Measurements from ENCODE around the gene KDM5A.
"Not testable (repeated sequence)": the region's sequence is repeated elsewhere in the genome, so short reads cannot be mapped to it uniquely, and the experiment has no call there.

Gene KDM5A

DNA sequence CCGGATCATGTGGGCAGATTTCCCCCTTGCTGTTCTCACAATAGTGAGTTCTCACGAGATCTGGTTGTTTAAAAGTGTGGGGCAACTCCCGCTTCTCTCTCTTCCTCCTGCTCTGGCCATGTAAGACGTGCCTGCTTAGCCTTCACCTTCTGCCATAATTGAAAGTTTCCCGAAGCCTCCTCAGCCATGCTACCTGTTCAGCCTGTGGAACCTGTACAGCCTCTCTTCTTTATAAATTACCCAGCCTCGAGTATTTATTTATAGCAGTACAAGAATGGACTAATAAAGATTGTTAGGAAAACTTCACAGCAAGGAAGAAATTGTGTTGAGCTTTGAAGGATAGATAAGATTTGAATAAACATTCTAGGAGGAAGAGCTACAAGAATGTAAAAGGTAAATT is 52.1 kb downstream of the KDM5A start:
- no peak overlapping the region for H3K27ac ChIP-seq
- H3K4me3 ChIP-seq, result no peak overlapping the region

DNA sequence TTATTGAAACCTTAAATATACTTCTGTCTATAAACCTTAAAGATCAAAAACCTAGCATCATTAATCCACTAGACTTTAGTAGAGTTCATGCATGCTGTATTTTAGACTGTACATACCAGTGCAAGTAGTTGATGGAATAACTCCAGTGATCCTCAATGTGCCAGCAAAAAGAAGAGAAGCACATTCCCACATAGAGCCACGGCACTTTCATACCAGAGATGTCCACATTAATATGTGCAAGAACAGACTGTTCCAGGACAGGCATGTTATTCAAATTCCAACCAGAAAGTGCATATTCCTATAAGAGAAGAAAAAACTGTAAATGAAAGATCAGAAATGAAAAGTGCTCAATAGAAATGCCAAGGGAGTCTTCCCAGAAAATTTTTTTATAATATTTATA is 55.0 kb downstream of the KDM5A start:
- Histone ChIP-seq H3K27ac (no peak overlapping the region), H3K4me3 (no peak overlapping the region)

DNA sequence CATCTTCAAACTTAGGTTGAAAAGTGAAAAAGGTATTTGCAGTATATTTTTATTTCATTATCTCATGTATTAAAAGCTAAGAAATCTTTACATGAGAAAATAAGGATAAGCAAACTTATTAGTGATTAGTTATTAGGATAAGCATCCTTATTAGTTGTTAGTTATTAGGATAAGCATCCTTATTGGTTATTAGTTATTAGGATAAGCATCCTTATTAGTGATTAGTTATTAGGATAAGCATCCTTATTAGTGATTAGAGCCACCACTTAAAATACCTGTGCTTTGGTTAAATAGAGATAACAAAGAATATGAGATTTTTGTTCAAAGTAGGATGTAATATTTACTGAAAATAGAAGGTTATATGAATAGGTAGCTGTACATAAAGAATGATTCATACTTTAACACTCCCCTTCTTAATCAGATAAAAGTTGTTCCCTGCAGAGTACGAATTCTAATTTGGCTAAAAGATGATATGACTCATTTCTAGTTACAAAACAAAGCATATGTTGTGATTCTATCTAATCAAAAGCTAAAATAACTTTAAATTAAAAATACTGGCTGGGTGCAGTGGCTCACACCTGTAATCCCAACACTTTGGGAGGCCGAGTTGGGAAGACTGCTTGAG is 56.4 kb downstream of the KDM5A start:
- H3K4me3 ChIP-seq, result no peak overlapping the region
- H3K27ac ChIP-seq, result no peak overlapping the region

DNA sequence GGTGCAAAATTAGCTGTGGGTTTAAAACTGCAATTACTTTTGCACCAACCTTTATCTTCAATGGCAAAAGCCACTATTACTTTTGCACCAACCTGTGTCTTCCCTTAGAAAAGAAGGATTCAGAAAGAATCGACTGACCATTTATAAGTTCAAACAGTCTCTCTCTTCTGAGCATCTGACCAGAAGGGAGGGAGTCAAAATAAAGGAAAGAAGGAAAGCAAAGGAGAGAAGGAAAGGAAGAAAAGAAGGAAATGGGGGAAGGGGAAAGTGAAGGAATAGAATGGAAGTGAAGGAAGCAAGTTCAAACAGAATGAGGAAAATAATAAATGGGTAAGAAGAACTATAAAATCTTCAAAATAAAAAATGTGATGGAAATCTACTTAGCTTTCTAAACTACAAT is 57.8 kb downstream of the KDM5A start:
- Histone ChIP-seq H3K4me3 (no peak overlapping the region), H3K27ac (peak overlapping the region in 1 of 21 experiments; percentile 17)

DNA sequence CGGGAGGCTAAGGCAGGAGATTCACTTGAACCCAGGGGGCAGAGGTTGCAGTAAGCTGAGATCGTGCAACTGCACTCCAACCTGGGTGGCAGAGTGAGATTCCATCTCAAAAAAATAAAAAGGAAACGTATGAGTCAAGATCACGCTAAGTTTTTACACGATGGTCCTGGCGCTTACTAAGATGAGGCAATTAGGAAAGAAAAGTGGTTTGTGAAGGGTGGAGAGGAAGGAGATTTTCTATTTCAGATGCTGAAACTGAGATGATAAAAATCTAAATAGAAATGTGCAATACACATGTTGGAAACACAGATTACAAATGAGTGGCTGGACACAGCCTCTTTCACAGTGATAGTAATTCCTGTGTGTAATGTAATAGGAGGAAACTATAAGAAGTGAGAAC is 63.2 kb downstream of the KDM5A start:
- peak overlapping the region in 1 of 21 experiments; percentile 48 for H3K27ac ChIP-seq
- H3K4me3 ChIP-seq, result no peak overlapping the region

DNA sequence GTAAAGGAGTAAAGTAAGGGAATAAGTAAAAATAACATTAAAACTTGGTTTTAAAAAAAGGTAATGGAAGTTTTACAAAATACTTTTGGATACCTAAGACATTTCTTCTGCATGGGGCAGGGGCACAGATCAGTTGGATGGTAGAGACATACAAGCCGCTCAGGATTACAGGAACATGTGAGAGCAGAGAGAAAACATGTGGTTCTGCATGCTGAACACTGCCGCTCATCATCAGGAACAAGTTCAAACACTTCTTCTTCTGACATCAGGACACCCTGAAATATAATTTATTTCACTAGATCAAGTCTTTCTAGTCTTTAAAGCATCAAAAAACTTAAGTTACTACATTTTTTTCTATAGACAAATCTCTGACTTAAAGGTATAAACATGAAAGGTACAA is 65.6 kb downstream of the KDM5A start:
- Histone ChIP-seq H3K27ac (peak overlapping the region in 1 of 21 experiments; percentile 24), H3K4me3 (no peak overlapping the region)

DNA sequence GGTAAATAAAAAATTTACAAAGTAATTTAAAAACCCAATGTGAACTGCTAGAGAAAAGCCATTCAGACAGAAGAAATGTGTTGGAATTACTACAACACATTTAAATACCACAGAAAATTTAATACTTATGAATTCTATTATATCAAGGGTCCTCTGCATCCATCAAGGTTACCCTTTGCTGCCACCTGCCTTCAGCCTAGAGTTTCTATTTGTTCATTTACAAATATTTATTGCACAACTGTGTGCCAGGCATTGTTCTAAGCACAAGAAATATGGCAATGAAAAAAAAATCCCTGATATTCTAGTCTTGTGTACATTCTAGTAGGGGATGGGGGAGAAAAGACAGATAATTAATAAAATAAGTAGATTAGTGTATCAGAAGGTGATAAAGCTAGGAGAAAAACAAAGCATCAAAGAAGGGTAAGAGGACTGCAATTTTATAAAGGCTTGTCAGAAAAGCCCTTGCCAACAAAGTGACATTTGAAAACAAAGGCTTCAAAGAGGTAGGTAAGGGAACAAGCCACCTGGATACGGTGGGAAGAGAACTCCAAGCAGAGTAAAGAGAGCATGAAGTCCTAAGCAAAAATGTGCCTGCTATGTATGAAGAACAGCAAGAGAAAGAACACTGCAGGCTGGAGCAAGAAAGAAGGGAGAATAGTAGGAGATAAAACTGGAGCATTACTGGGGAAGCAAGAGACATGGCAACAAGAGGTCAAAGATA is 67.4 kb downstream of the KDM5A start:
- Histone ChIP-seq H3K4me3 (no peak overlapping the region), H3K27ac (no peak overlapping the region)

DNA sequence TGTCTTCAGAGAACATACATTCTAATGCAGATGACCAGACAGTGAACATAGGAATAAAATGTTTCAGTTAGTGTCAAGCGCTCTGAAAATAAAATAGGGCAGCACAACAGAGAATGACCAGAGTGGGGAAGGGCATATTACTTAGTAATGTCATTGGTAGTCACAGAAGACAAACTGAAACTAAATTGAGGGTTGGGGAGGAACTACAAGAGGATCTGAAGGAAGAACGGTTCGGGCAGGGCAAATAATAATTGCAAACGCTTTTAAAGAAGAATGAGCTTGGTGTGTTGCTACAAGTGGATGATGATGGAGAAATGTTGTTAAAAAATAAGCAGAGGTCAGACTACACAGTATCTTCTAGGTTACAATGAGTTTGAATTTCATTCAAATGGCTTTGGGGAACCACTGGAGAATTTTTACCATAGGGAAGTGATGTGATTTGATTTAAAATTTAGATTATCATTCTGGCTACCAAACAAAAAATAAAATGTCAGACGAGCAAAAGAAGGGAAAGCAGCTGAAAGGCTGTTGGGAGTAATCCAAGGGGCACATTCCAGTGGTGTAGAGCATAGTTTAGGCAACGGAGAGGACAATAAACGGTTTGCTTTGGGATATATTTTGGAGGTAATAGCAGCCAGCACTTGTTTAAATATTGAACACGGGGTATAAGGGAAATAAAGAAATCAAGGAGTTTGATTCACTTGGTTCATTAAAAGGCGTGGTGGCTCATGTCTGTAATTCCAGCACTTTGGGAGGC is 70.2 kb downstream of the KDM5A start:
- no peak overlapping the region for H3K27ac ChIP-seq
- no peak overlapping the region for H3K4me3 ChIP-seq

DNA sequence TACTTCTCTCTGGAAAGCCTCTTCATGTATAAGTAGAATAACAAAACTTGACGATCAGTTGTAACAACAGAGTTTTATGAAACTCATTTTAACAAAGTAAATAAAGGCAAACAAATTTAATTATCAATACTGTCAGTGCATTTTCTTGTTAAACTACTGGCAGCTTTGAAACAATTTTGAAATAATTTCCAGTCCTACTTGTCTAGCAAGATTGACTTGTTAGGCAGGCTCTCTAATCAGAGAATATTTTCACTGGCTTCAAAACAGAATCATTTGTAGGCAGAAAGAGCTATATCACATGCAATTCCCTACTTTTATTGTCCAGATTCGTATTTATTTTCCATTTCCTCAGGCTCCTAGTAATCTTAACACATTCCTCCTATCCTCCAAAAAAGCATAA is 80.6 kb downstream of the KDM5A start:
- Histone ChIP-seq H3K4me3 (no peak overlapping the region), H3K27ac (no peak overlapping the region)

DNA sequence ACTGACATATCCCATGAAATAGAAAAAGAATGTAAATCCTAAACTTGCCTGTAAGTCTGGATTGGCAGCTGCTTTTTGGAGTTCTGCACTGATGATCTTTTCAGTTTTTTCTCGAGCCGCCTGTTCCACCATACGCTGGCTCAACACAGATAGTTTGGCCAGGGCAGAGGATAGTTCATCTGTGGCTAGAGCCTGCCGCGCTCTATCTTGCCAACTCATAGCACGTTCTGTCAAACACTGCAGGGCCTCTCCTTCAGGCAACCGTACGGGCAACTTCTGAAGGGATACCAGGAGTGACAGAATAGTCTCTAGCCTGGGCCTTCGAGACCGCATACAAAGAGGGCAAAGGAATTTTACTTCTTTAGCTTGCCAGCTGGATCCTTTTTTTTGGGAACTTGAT is 81.7 kb downstream of the KDM5A start:
- H3K4me3 ChIP-seq, result no peak overlapping the region
- no peak overlapping the region for H3K27ac ChIP-seq

DNA sequence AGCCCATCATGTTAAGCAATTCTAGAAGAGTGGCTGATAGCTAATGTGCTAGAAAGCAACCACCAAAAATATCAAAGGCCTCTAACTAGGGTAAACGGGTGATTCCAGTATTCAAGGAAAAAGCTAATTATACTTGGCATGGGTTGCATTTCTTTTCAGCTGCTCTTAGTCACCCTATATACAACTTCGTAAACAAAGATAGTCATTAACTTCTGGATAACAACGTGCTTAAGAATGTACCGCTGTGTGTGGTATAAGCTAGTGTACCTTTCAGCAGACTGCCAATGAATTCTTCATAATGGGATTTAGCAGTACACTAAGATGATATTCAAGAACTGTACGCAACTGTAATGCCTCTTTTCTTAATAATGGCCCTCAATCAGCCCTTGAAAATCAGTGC is 84.3 kb downstream of the KDM5A start:
- Histone ChIP-seq H3K27ac (peak overlapping the region in 1 of 21 experiments; percentile 31), H3K4me3 (no peak overlapping the region)

DNA sequence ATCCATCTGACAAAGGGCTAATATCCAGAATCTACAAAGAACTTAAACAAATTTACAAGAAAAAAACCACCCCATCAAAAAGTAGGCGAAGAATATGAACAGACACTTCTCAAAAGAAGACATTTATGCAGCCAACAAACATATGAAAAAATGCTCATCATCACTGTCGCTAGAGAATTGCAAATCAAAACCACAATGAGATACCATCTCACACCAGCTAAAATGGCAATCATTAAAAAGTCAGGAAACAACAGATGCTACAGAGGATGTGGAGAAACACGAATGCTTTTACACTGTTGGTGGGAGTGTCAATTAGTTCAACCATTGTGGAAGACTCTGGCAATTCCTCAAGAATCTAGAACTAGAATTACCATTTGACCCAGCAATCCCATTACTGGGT is 86.4 kb downstream of the KDM5A start:
- not testable (repeated sequence) for H3K27ac ChIP-seq, H3K4me3 ChIP-seq

DNA sequence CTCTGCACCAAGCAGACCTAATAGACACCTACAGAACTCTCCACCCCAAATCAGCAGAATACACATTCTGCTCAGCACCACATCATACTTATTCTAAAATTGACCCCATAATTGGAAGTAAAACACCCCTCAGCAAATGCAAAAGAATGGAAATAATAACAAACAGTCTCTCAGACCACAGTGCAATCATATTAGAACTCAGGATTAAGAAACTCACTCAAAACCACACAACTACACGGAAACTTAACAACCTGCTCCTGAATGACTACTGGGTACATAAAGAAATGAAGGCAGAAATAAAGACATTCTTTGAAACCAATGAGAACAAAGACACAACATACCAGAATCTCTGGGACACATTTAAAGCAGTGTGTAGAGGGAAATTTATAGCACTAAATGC is 89.0 kb downstream of the KDM5A start:
- not testable (repeated sequence) for H3K27ac ChIP-seq, H3K4me3 ChIP-seq

DNA sequence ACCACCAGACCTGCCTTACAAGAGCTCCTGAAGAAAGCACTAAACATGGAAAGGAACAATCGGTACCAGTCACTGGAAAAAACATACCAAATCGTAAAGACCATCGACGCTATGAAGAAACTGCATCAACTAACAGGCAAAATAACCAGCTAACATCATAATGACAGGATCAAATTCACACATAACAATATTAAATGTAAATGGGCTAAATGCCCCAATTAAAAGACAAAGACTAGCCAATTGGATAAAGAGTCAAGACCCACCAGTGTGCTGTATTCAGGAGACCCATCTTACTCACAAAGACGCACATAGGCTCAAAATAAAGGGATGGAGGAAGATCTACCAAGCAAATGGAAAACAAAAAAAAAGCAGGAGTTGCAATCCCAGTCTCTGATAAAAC is 89.6 kb downstream of the KDM5A start:
- H3K27ac ChIP-seq, H3K4me3 ChIP-seq: not testable (repeated sequence)

DNA sequence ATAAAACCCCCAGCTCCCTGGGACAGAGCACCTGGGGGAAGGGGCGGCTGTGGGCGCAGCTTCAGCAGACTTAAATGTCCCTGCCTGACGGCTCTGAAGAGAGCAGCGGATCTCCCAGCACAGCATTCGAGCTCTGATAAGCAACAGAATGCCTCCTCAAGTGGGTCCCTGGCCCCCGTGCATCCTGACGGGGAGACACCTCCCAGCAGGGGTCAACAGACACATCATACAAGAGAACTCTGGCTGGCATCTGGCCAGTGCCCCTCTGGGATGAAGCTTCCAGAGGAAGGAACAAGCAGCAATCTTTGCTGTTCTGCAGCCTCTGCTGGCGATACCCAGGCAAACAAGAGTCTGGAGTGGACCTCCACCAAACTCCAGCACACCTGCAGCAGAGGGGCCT is 91.1 kb downstream of the KDM5A start:
- H3K27ac ChIP-seq, H3K4me3 ChIP-seq: not testable (repeated sequence)

DNA sequence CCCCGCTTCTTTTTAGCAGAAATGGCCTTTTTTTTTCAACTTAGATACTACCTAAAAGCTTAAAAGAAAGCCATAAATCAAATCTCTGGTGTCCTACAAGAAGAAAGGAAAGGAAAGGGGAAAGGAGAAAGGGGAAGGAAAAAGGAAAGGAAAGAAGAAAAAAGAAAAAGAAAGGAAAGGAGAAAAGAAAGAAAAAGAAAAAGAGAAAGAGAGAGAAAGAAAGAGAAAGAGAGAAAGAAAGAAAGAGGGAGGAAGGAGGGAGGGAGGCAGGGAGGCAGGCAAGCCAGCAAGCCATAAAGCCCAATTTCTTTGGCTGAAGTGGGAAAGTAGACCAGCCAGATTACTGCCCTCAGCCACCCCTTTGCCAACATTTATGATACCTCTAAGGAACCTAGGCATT is 94.0 kb downstream of the KDM5A start:
- Histone ChIP-seq H3K4me3 (no peak overlapping the region), H3K27ac (no peak overlapping the region)

DNA sequence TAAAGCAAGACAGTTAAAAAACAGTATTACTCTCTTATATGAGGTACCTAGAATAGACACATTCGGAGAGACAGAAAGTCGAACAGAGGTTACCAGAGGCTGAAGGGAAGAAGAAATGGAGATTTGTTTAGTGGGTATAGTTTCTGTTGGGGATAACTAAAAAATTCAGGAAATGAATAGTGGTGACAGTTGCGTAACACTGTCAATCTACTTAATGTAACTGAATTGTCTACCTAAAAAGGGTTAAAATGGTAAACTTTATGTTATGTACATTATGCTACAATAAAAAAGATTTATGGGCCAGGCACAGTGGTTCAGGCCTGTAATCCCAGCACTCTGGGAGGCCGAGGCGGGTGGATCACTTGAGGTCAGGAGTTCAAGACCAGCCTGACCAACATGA is 95.9 kb downstream of the KDM5A start:
- Histone ChIP-seq H3K4me3 (no peak overlapping the region), H3K27ac (no peak overlapping the region)

DNA sequence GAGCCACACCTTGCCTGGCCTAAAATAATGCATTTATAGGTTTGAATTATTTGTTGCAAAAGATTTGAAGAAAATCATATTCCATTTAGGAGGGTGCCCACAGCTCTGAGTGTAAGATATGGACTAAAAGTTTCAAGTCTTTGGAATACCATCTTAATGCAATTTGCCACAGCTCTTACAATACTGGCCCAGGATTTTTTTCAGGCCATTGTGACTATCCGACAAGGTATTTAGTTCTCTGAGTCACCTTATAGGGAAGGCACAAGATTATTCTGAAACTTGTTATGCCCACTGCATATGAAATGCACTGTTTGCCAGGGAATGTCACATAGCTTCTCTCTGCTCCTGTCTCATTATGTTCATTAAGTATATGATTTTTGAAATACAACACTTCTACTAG is 96.9 kb downstream of the KDM5A start:
- H3K27ac ChIP-seq, result no peak overlapping the region
- H3K4me3 ChIP-seq, result no peak overlapping the region

DNA sequence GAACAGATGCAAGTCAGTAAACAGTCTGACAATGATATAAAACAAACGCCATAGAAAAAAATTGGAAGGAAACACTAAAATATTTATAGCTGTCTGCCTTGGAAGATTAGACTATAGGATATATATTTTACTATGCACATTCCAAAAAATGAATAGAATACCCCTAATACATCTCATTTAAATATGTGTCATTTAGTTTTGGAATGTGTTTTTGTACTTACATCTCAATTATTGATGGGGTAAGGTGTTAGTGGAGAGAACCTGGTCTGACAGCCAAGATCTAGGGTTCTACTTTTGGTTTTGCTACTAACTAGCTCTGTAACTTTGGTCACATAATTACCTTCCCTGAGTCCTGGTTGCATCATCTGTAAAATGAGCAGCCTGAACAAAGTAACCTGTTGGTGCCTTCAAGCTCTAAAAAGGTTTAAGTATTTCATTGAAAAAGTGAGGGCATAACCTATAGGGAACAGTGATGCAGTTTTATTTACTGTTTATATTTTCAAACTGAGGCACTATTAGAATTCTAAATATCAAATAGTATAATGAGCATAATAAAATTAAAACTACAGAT is 97.9 kb downstream of the KDM5A start:
- Histone ChIP-seq H3K27ac (no peak overlapping the region), H3K4me3 (no peak overlapping the region)

DNA sequence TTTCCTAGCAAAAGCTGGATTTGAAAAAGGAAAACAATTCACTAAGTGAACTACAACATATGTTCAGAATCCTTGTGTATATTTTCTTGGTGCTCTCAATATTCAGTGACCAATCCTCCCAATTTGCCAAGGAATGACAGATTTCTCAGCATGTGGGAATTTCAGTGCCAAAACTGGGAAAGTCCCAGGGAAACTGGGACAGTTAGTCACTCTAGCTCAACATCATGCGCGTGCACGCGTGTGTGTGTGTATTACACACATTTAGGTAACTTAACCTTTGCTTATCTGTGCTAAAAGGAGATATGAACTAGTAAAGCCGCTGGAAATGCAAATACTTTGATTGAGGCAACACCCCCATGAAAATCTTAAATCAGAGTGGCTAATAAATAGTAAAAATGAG is 100.4 kb downstream of the KDM5A start:
- Histone ChIP-seq H3K27ac (no peak overlapping the region), H3K4me3 (no peak overlapping the region)
